ENCODE data around the gene SLC28A3. TPM values are rescaled to one million over a fixed set of nuclear protein-coding genes. Genes with fewer than 3 reads are reported as not detected.

The SLC28A3 gene
- total RNA-seq, 1 donor from 2014 or later: 0.35 TPM

DNA sequence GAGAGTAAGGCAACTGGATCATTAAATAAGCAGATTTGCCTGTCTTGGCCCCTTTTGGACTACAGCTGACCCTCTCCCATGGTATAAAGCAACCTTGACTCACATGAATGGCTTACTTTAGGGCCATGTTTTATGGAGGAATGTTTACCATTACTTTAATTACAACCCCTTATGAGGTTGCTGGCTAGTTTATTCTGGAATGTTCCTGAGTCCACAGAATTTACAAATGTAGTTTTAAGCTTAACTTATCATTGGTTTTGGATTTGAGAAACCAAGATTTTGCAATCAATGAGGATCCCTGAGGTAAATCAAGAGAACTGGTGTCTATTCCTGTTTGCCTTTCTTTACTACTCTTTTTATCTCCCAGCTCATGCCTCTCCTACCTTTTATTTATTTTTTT is 15.7 kb downstream of the SLC28A3 start:
- Mint-ChIP-seq H3K36me3 (ENCODE audit: low read depth) (peaks cover 2% of the 10 kb centered on the region), H3K9me3 (ENCODE audit: low read depth) (peaks cover 12% of the 10 kb centered on the region), H3K4me1 (ENCODE audit: low read depth) (peaks cover 26% of the 10 kb centered on the region), H3K27me3 (ENCODE audit: low read depth) (no peaks in the 10 kb centered on the region), H3K27ac (ENCODE audit: unreplicated experiment) (no peak overlapping the region), H3K4me3 (ENCODE audit: unreplicated experiment) (no peak overlapping the region)
- TF ChIP-seq, protein P1, sequence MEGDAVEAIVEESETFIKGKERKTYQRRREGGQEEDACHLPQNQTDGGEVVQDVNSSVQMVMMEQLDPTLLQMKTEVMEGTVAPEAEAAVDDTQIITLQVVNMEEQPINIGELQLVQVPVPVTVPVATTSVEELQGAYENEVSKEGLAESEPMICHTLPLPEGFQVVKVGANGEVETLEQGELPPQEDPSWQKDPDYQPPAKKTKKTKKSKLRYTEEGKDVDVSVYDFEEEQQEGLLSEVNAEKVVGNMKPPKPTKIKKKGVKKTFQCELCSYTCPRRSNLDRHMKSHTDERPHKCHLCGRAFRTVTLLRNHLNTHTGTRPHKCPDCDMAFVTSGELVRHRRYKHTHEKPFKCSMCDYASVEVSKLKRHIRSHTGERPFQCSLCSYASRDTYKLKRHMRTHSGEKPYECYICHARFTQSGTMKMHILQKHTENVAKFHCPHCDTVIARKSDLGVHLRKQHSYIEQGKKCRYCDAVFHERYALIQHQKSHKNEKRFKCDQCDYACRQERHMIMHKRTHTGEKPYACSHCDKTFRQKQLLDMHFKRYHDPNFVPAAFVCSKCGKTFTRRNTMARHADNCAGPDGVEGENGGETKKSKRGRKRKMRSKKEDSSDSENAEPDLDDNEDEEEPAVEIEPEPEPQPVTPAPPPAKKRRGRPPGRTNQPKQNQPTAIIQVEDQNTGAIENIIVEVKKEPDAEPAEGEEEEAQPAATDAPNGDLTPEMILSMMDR (IDR thresholded peaks at IDR 0.05): no peak
- DNase-seq (ENCODE audit: low spot score): no peak

DNA sequence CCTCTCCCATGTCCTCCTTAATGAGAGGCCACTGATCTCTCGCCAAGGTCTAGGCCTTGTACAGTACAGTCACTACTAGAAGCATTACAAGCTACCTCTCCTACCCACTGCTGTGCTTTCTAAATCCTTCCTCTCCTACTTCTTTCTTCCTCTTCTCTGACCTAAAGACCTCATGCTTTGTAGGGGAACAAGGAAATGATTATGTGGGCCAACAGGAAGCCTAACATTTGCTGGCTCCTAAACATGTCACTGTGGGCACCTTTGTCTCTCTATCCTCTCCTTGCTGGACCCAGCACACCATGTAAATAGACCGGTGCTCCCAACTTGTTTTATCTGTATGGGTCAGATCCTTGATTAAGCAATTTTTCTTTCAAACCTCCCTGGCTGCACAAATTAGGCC is 16.7 kb downstream of the SLC28A3 start:
- Mint-ChIP-seq H3K36me3 (ENCODE audit: low read depth) (peaks cover 2% of the 10 kb centered on the region), H3K27me3 (ENCODE audit: low read depth) (no peaks in the 10 kb centered on the region), H3K4me3 (ENCODE audit: unreplicated experiment) (no peak overlapping the region), H3K4me1 (ENCODE audit: low read depth) (peaks cover 26% of the 10 kb centered on the region), H3K27ac (ENCODE audit: unreplicated experiment) (peak overlapping the region; percentile 79), H3K9me3 (ENCODE audit: low read depth) (peaks cover 8% of the 10 kb centered on the region)
- TF ChIP-seq, protein P1 (IDR thresholded peaks at IDR 0.05): no peak
- no peak for DNase-seq (ENCODE audit: low spot score)

- H3K4me3 Mint-ChIP-seq (ENCODE audit: unreplicated experiment): no peak overlapping the region
- H3K36me3 Mint-ChIP-seq (ENCODE audit: low read depth): no peaks in the 10 kb centered on the region
- H3K27ac Mint-ChIP-seq (ENCODE audit: unreplicated experiment): peak overlapping the region; percentile 79
- H3K4me1 Mint-ChIP-seq (ENCODE audit: low read depth): peaks cover 30% of the 10 kb centered on the region
- no peak for DNase-seq (ENCODE audit: low spot score)
- H3K27me3 Mint-ChIP-seq (ENCODE audit: low read depth): no peaks in the 10 kb centered on the region
- H3K9me3 Mint-ChIP-seq (ENCODE audit: low read depth): peaks cover 4% of the 10 kb centered on the region
- TF ChIP-seq, protein P1 (IDR thresholded peaks at IDR 0.05): no peak
Measured at GRCh38 chr9:84322828-84323227, 17.7 kb downstream of the SLC28A3 start.

- no peak overlapping the region for H3K4me3 Mint-ChIP-seq (ENCODE audit: unreplicated experiment)
Measured at GRCh38 chr9:84320231-84320630, 20.3 kb downstream of the SLC28A3 start.

GRCh38 chr9:84319632-84320031 is 20.9 kb downstream of the SLC28A3 start:
- no peaks in the 10 kb centered on the region for H3K27me3 Mint-ChIP-seq (ENCODE audit: low read depth)
- no peaks in the 10 kb centered on the region for H3K9me3 Mint-ChIP-seq (ENCODE audit: low read depth)
- TF ChIP-seq, protein P1 (IDR thresholded peaks at IDR 0.05): no peak
- H3K4me3 Mint-ChIP-seq (ENCODE audit: unreplicated experiment): no peak overlapping the region
- H3K36me3 Mint-ChIP-seq (ENCODE audit: low read depth): no peaks in the 10 kb centered on the region
- H3K4me1 Mint-ChIP-seq (ENCODE audit: low read depth): peaks cover 25% of the 10 kb centered on the region
- no peak overlapping the region for H3K27ac Mint-ChIP-seq (ENCODE audit: unreplicated experiment)
- DNase-seq (ENCODE audit: low spot score): no peak

More at GRCh38 chr9:84320231-84320630, 20.3 kb downstream of the SLC28A3 start:
- no peak for DNase-seq (ENCODE audit: low spot score)
- Mint-ChIP-seq H3K4me1 (ENCODE audit: low read depth) (peaks cover 25% of the 10 kb centered on the region), H3K27me3 (ENCODE audit: low read depth) (no peaks in the 10 kb centered on the region), H3K9me3 (ENCODE audit: low read depth) (no peaks in the 10 kb centered on the region), H3K27ac (ENCODE audit: unreplicated experiment) (no peak overlapping the region), H3K36me3 (ENCODE audit: low read depth) (no peaks in the 10 kb centered on the region)
- TF ChIP-seq, protein P1 (IDR thresholded peaks at IDR 0.05): no peak

Data from chondrocyte (in vitro differentiated cells).